ENCODE results near the gene ZNF746. TPM values are rescaled to one million over a fixed set of nuclear protein-coding genes. Genes with fewer than 3 reads are reported as not detected.

ZNF746 gene
- total RNA-seq, 4 donors from 2014 or later, result 18.1 to 28.1 (median 22.0) TPM

DNA sequence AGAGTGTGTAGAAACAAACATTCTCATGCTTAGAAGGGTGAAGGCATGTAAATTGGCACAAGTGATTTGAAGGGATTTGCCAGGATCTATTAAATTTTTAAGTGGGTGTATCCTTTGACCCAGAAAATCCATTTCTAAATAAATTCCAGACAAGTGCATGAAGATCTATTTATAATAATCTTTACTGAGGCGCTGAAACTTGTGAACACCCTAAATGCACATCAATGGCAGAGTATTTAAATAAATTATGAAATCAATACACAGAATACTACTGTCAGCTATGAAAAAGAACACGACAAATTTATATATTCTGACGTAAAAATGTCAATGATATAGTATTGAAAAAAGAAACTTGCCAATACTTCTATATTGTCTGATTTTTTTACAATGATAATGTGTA is 54.7 kb downstream of the ZNF746 start:
- Histone ChIP-seq H3K4me1 (no peaks in the 10 kb centered on the region), H3K27ac (no peak overlapping the region), H3K27me3 (no peaks in the 10 kb centered on the region), H3K36me3 (peaks cover 41% of the 10 kb centered on the region), H3K4me3 (no peak overlapping the region), H3K9me3 (no peaks in the 10 kb centered on the region)
- 74% methylated on average over 3 of the region's 3 CpGs for WGBS
- TF ChIP-seq EP300 (IDR thresholded peaks at IDR 0.05) (no peak), POLR2A (IDR thresholded peaks at IDR 0.05) (no peak), POLR2AphosphoS5 (IDR thresholded peaks at IDR 0.05) (no peak)
- TF ChIP-seq, protein P1, sequence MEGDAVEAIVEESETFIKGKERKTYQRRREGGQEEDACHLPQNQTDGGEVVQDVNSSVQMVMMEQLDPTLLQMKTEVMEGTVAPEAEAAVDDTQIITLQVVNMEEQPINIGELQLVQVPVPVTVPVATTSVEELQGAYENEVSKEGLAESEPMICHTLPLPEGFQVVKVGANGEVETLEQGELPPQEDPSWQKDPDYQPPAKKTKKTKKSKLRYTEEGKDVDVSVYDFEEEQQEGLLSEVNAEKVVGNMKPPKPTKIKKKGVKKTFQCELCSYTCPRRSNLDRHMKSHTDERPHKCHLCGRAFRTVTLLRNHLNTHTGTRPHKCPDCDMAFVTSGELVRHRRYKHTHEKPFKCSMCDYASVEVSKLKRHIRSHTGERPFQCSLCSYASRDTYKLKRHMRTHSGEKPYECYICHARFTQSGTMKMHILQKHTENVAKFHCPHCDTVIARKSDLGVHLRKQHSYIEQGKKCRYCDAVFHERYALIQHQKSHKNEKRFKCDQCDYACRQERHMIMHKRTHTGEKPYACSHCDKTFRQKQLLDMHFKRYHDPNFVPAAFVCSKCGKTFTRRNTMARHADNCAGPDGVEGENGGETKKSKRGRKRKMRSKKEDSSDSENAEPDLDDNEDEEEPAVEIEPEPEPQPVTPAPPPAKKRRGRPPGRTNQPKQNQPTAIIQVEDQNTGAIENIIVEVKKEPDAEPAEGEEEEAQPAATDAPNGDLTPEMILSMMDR (IDR thresholded peaks at IDR 0.05), result no peak
- no peak for DNase-seq (ENCODE audit: low spot score in 2 of 2)

DNA sequence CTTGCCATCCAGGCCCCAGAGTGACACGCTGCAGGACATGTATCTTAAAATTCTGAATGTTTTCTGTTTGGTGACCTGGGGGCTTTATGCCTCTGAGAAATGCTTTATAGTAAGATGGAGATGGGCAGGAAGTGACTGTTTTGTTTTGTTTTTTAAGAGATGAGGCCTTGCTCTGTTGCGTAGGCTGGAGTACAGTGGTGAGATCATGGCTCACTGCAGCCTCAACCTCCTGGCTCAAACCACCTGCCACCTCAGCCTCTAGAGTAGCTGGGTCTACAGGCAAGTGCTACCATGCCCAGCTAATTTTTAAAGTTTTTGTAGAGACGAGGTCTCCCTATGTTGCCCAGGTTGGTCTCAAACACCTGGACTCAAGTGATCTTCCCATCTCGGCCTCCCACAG is 57.4 kb downstream of the ZNF746 start:
- no peaks in the 10 kb centered on the region for H3K27me3 ChIP-seq
- no peak overlapping the region for H3K4me3 ChIP-seq
- TF ChIP-seq EP300 (IDR thresholded peaks at IDR 0.05) (no peak), POLR2AphosphoS5 (IDR thresholded peaks at IDR 0.05) (no peak), POLR2A (IDR thresholded peaks at IDR 0.05) (no peak)
- TF ChIP-seq, protein P1 (IDR thresholded peaks at IDR 0.05), result no peak
- DNase-seq (ENCODE audit: low spot score in 2 of 2), result peak in 1 of 2 donors; percentile 20
- H3K9me3 ChIP-seq, result no peaks in the 10 kb centered on the region
- H3K4me1 ChIP-seq, result no peaks in the 10 kb centered on the region
- 80% methylated on average over 4 of the region's 4 CpGs for WGBS
- H3K27ac ChIP-seq, result no peak overlapping the region
- H3K36me3 ChIP-seq, result peaks cover 28% of the 10 kb centered on the region

DNA sequence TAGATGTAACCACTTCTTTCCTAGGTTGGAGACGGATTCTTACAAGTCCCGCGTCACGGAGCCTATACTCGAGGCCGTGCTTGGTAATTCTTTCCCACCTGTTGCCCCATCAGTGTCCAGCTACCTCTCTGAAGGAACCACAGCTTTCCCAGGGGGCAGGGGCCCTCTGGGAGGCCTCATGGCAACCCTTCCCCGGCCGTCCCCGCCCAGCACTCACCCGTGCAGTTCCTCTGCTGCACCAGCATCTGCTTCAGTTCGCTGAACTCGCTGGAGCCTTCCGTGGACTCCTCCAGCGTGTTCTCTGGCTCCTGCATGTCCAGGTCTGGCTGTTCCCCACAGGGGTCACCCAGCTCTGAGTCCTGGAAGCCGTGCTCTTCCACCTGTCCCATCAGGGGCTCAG is 61.3 kb downstream of the ZNF746 start:
- H3K4me3 ChIP-seq, result no peak overlapping the region
- TF ChIP-seq POLR2A (IDR thresholded peaks at IDR 0.05) (no peak), POLR2AphosphoS5 (IDR thresholded peaks at IDR 0.05) (no peak), EP300 (IDR thresholded peaks at IDR 0.05) (no peak)
- TF ChIP-seq, protein P1 (IDR thresholded peaks at IDR 0.05), result no peak
- H3K36me3 ChIP-seq, result peaks cover 50% of the 10 kb centered on the region
- H3K4me1 ChIP-seq, result no peaks in the 10 kb centered on the region
- H3K27ac ChIP-seq, result no peak overlapping the region
- no peaks in the 10 kb centered on the region for H3K9me3 ChIP-seq
- no peaks in the 10 kb centered on the region for H3K27me3 ChIP-seq
- peak in 1 of 2 donors; percentile 57 for DNase-seq (ENCODE audit: low spot score in 2 of 2)
- 94% methylated on average over 12 of the region's 15 CpGs for WGBS

DNA sequence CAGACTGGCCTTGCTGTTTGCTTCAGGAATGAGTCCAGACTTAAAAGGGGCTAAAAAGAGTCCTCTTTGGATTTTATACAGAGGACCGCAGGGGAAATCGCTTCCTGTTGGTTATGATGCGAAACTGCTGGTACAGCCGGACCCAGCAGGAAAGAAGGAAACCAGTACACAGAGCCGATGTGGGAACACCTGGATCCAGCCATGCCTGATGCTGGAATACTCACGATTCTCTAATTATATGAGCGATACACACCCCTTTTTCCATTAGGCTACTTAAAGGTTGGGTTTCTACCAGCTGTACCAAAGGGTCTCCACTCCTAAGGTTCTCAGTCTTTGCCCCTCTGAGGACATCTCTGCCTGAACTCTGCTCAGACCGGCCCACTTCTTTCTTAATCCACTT is 64.5 kb downstream of the ZNF746 start:
- H3K27me3 ChIP-seq, result no peaks in the 10 kb centered on the region
- WGBS, result 90% methylated on average over 8 of the region's 8 CpGs
- no peak overlapping the region for H3K27ac ChIP-seq
- no peaks in the 10 kb centered on the region for H3K4me1 ChIP-seq
- TF ChIP-seq, protein P1 (IDR thresholded peaks at IDR 0.05), result no peak
- TF ChIP-seq POLR2A (IDR thresholded peaks at IDR 0.05), result no peak
- no peak for TF ChIP-seq POLR2AphosphoS5 (IDR thresholded peaks at IDR 0.05)
- no peak for TF ChIP-seq EP300 (IDR thresholded peaks at IDR 0.05)
- H3K36me3 ChIP-seq, result peaks cover 59% of the 10 kb centered on the region
- no peak for DNase-seq (ENCODE audit: low spot score in 2 of 2)
- no peaks in the 10 kb centered on the region for H3K9me3 ChIP-seq
- H3K4me3 ChIP-seq, result no peak overlapping the region

DNA sequence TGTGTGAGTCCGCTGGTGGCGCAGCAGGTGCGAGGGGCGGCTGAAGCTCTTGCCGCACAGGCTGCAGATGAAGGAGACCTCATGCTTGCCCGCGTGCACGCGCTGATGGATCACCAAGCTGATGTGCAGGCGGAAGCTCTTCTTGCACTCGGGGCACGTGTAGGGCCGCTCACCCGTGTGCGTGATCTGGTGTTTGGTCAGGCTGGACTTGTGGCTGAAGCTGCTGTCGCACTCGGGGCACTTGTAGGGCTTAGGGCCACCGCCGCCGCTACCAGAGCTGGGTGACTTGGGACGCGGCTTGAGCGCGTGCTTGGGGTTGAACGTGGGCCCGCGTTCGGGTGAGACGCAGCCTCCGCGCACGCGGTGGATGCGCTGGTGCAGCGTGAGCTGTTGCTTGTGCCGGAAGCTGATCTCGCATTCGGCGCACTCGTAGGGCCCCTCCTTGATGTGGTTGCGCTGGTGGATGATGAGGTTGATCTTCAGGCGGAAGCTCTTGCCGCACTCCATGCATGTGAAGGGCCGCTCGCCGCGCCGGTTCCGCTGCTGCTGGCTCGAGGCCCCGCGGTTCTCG is 65.4 kb downstream of the ZNF746 start:
- H3K4me3 ChIP-seq, result no peak overlapping the region
- DNase-seq (ENCODE audit: low spot score in 2 of 2), result no peak
- no peak overlapping the region for H3K27ac ChIP-seq
- WGBS, result 98% methylated on average over 8 of the region's 53 CpGs
- H3K27me3 ChIP-seq, result no peaks in the 10 kb centered on the region
- TF ChIP-seq, protein P1 (IDR thresholded peaks at IDR 0.05), result no peak
- TF ChIP-seq EP300 (IDR thresholded peaks at IDR 0.05), result no peak
- TF ChIP-seq POLR2AphosphoS5 (IDR thresholded peaks at IDR 0.05), result no peak
- TF ChIP-seq POLR2A (IDR thresholded peaks at IDR 0.05), result no peak
- H3K4me1 ChIP-seq, result no peaks in the 10 kb centered on the region
- H3K36me3 ChIP-seq, result peaks cover 59% of the 10 kb centered on the region
- no peaks in the 10 kb centered on the region for H3K9me3 ChIP-seq
